K562 (cell line): ENCODE results near the gene SKIL. TPM values are rescaled to one million over a fixed set of nuclear protein-coding genes. Genes with fewer than 3 reads are reported as not detected.

Source experiments
- ATAC-seq: fragments of 200-7000 bp; cut with Tn5 transposase; 3 replicates; pipeline ENCODE4 v1.9.1; 2020; ENCODE audit warnings: moderate library complexity
- BruUV-seq: library from RNA; stranded (reverse); fragments of 400-500 nt; replicated peaks from 2 replicates; lab custom pipeline; 2021; lab: Mats Ljungman, UMichigan
- CTCF ChIA-PET: fragments of 300-600 bp; formaldehyde crosslinking; extraction: SDS; loops from one replicate; lab custom pipeline; 2021; ENCODE audit warnings: low intra/inter-chr PET ratio; lab: Yijun Ruan, JAX
- POLR2A ChIA-PET: fragments of 300-600, 350-650 bp; sonication (Branson Sonifier 250); formaldehyde crosslinking; extraction: SDS; loops from one replicate; lab custom pipeline; 2021; ENCODE audit warnings: antibody characterized with exemption, inconsistent platforms; lab: Yijun Ruan, JAX
- DNase-seq, 4 experiments: peaks; one replicate each; pipeline versions ENCODE4 v3.0.0 to v3.0.0-alpha.2; 2011 to 2018; ENCODE audit warnings: low spot score in 3 of 4, mixed read lengths in 3 of 4; ENCODE audit errors: extremely low read depth in 1 of 4
- FAIRE-seq: peaks from 2 replicates; lab custom pipeline; 2011; peaks lifted over from hg19 to GRCh38; lab: Jason Lieb, UNC
- H2AFZ ChIP-seq: 2 replicates; pipeline ENCODE4 v1.6.0; 2011; ENCODE audit warnings: low read depth, low read length, control low read depth, inconsistent platforms
- H3K27ac ChIP-seq: fragments of 200-600 bp; 3 replicates; pipeline ENCODE4 v1.8.0; 2011; ENCODE audit warnings: low read depth, mild to moderate bottlenecking, control low read depth, inconsistent platforms, low read length, moderate library complexity, mixed read lengths; ENCODE audit errors: extremely low read depth
- H3K27me3 ChIP-seq, 2 experiments: fragments of 300-600 bp in 1 of 2; 2 replicates in 1 of 2; 3 replicates in 1 of 2; pipeline versions ENCODE4 v1.6.0 to v1.8.0; 2011; ENCODE audit warnings: inconsistent platforms in 2 of 2, low read length in 2 of 2, mild to moderate bottlenecking in 1 of 2, mixed read lengths in 1 of 2, moderate library complexity in 1 of 2; ENCODE audit not compliant: control insufficient read depth in 2 of 2, insufficient read depth in 2 of 2
- H3K36me3 ChIP-seq: fragments of 300-600 bp; 3 replicates; pipeline ENCODE4 v1.8.0; 2011; ENCODE audit warnings: mild to moderate bottlenecking, low read length, inconsistent platforms; ENCODE audit not compliant: control insufficient read depth, insufficient read depth
- H3K4me1 ChIP-seq, 2 experiments: fragments of 200-600 bp in 1 of 2; replicated peaks in 1 of 2; 2 replicates in 1 of 2; 3 replicates in 1 of 2; pipeline versions ENCODE4 v1.5.1 to v1.8.0; 2011; ENCODE audit warnings: inconsistent platforms in 2 of 2, low read length in 2 of 2, mild to moderate bottlenecking in 1 of 2, mixed read lengths in 1 of 2, moderate library complexity in 1 of 2; ENCODE audit not compliant: control insufficient read depth in 2 of 2, insufficient read depth in 2 of 2
- H3K4me2 ChIP-seq: 2 replicates; pipeline ENCODE4 v1.6.1; 2011; ENCODE audit warnings: low read length, control low read depth, inconsistent platforms, mixed read lengths; ENCODE audit not compliant: insufficient read depth
- H3K4me3 ChIP-seq: fragments of 200-600 bp; sonication (generic), shearing (Covaris generic); 2 replicates; pipeline ENCODE4 v1.5.1; 2016; ENCODE audit warnings: control low read depth, inconsistent platforms
- H3K79me2 ChIP-seq: fragments of 200-600 bp; 3 replicates; pipeline ENCODE4 v1.8.0; 2011; ENCODE audit warnings: low read length, inconsistent platforms; ENCODE audit not compliant: control insufficient read depth, insufficient read depth
- H3K9ac ChIP-seq, 2 experiments: 2 replicates each; pipeline versions ENCODE4 v1.6.0 to v1.6.1; 2011; ENCODE audit warnings: low read depth in 2 of 2, low read length in 2 of 2, control low read depth in 1 of 2, inconsistent platforms in 1 of 2, mild to moderate bottlenecking in 1 of 2, mixed read lengths in 1 of 2; ENCODE audit not compliant: insufficient read depth in 1 of 2
- H3K9me1 ChIP-seq: one replicate; pipeline ENCODE4 v1.6.0; 2011; ENCODE audit warnings: inconsistent platforms, mild to moderate bottlenecking, low read length, moderate library complexity; ENCODE audit not compliant: control insufficient read depth, insufficient read depth
- H3K9me3 ChIP-seq: replicated peaks from 2 replicates; pipeline ENCODE4 v1.5.1; 2011; ENCODE audit warnings: low read depth, low read length, inconsistent platforms; ENCODE audit not compliant: control insufficient read depth, insufficient read depth
- H4K20me1 ChIP-seq: replicated peaks from 2 replicates; pipeline ENCODE4 v1.6.1; 2011; ENCODE audit warnings: low read length, inconsistent platforms, mixed read lengths; ENCODE audit not compliant: control insufficient read depth, insufficient read depth
- BCOR ChIP-seq: fragments of 450-650 bp; IDR thresholded peaks from 2 replicates; pipeline ENCODE4 v1.6.1; 2016
- CHD1 ChIP-seq: fragments of 200-600 bp; sonication (generic); IDR thresholded peaks from one replicate; pipeline ENCODE4 v1.6.1; 2012; ENCODE audit warnings: mild to moderate bottlenecking, moderate library complexity, low read length, inconsistent platforms
- DNMT1 ChIP-seq: fragments of 450-650 bp; IDR thresholded peaks from 2 replicates; pipeline ENCODE4 v1.6.1; 2016; ENCODE audit warnings: antibody characterized with exemption, mild to moderate bottlenecking
- FOXK1 ChIP-seq: sonication (generic); formaldehyde crosslinking; IDR thresholded peaks from 2 replicates; pipeline ENCODE4 v1.8.0; 2022; ENCODE audit warnings: missing genetic modification reagents, mild to moderate bottlenecking, borderline replicate concordance
- GABPB1 ChIP-seq: sonication (generic); formaldehyde crosslinking; IDR thresholded peaks from 2 replicates; pipeline ENCODE4 v1.8.0; 2022; ENCODE audit warnings: mild to moderate bottlenecking, missing genetic modification reagents
- SFPQ ChIP-seq: fragments of 200-400 bp; formaldehyde crosslinking; IDR thresholded peaks from 2 replicates; pipeline ENCODE4 v1.6.1; 2017; ENCODE audit warnings: mild to moderate bottlenecking, low read depth, low read length, moderate library complexity
- VEZF1 ChIP-seq: fragments of 200-800 bp; sonication (Bioruptor generic); IDR thresholded peaks from 2 replicates; pipeline ENCODE4 v1.6.1; 2017; ENCODE audit warnings: missing genetic modification characterization, missing compliant biosample characterization
- ZNF280A ChIP-seq: fragments of 450-650 bp; IDR thresholded peaks from 2 replicates; pipeline ENCODE4 v1.6.1; 2018; ENCODE audit warnings: mild to moderate bottlenecking, low read depth; ENCODE audit not compliant: partially characterized antibody
- WGBS: fragments of 100-300 bp; shearing (Covaris generic); methylation state at CpG from one replicate; pipeline ENCODE4 v1.1.6; 2016; ENCODE audit warnings: low coverage, mixed read lengths; ENCODE audit not compliant: insufficient coverage; ENCODE audit errors: missing lambda C conversion rate; 5-methylcytosine and 5-hydroxymethylcytosine counted together
- in situ Hi-C: fragments of 300-500 bp; cut with MboI; formaldehyde crosslinking; loops from 4 replicates; pipeline ENCODE4 v1.15.0; 2018; ENCODE audit warnings: inconsistent platforms, mixed read lengths
- intact Hi-C: fragments of 100-400 bp; cut with micrococcal nuclease; formaldehyde crosslinking; loops from 2 replicates; pipeline ENCODE4 v1.14.2; 2022
- polyA plus RNA-seq, 8 experiments: library from polyadenylated mRNA; depleted of rRNA in 4 of 8; stranded (reverse) in 5 of 8; unstranded in 3 of 8; fragments of >200 nt; fragmentation: Nextera tagmentation in 2 of 8; fragmentation: Illumina TruSeq in 1 of 8; extraction: Ambion mirVana in 2 of 8; extraction: Trizol in 1 of 8; gene quantifications; 2 replicates each; pipeline versions ENCODE4 v1.2.1 to v1.2.3, GENCODE V29; 2011 to 2014; ENCODE audit warnings: inconsistent platforms in 1 of 8, missing spikeins in 1 of 8
- total RNA-seq, 7 experiments: library from RNA; depleted of rRNA in 6 of 7; stranded (reverse); fragments of >200 nt in 6 of 7; fragmentation: Illumina TruSeq in 2 of 7; extraction: Trizol in 2 of 7; gene quantifications; 2 replicates each; pipeline versions ENCODE4 v1.2.1 to v1.2.3, GENCODE V29; 2011 to 2021; ENCODE audit warnings: low replicate concordance in 1 of 7

SKIL gene
- total and polyA plus RNA-seq, 9 of the 15 experiments (the other 6 are each of a cell fraction or from before 2014, with no cell fraction given), result 4.3 to 19.1 (median 9.7) TPM

GRCh38 chr3:170363471-170363994, 6.0 kb downstream of the SKIL start:
- Histone ChIP-seq H3K4me1 (peaks cover 2 to 26% of the 10 kb centered on the region in 2 experiments; a peak in 4 of 5 replicates), H3K27me3 (no peaks in the 10 kb centered on the region), H3K4me2 (no peak overlapping the region), H2AFZ (no peak overlapping the region), H3K9me1 (no peaks in the 10 kb centered on the region), H3K79me2 (peaks cover 64% of the 10 kb centered on the region), H4K20me1 (0 out of 2 replicates have a peak, but pooled peaks cover 1% of the 10 kb centered on the region), H3K9me3 (no peaks in the 10 kb centered on the region), H3K9ac (no peak overlapping the region), H3K36me3 (peaks cover 25% of the 10 kb centered on the region), H3K27ac (no peak overlapping the region)
- no TSS peak for BruUV-seq
- 87% methylated on average over 11 of the region's 11 CpGs for WGBS
- FAIRE-seq (no peak), DNase-seq (no peak), ATAC-seq (no peak)
- POLR2A ChIA-PET, result interaction anchor here (0.6 to 1.2 kb wide), 5 partner anchors 9 to 180 kb away, joined by 3 read pairs; no protein-coding TSS in a partner anchor
- in situ Hi-C loops, result no loop called here
- CTCF ChIA-PET, result no interaction called here
- TF ChIP-seq CHD1 (no peak), ZNF280A (no peak), VEZF1 (no peak), SFPQ (no peak), BCOR (0 out of 2 replicates have a peak, but pooled peaks have one; percentile 9), DNMT1 (no peak), GABPB1 (CRISPR knock-in tag) (no peak), FOXK1 (no peak)
- TF ChIP-seq, all 486 proteins: peak for 1
- intact Hi-C loops, result loop anchor here (5.0 kb wide), 1 partner anchor 141 kb away; the partner anchor contains the start of gene PRKCI
- H3K4me3 ChIP-seq, result no peak overlapping the region
